WTC11 (cell line): ENCODE measurements around the gene RTN4.

Experiments used
- CTCF ChIP-seq: fragments of 200-600 bp; IDR thresholded peaks from 2 replicates; pipeline ENCODE4 v1.8.0; 2022; ENCODE audit warnings: antibody characterized with exemption
- GRHL2 ChIP-seq: fragments of 250-450 bp; sonication (Bioruptor Pico); IDR thresholded peaks from 2 replicates; pipeline ENCODE4 v1.8.0; 2022; ENCODE audit warnings: mild to moderate bottlenecking, moderate library complexity; ENCODE audit not compliant: insufficient replicate concordance, severe bottlenecking
- HMGXB4 ChIP-seq: sonication (generic); formaldehyde crosslinking; IDR thresholded peaks from 2 replicates; pipeline ENCODE4 v1.8.1; 2023; ENCODE audit warnings: mild to moderate bottlenecking, moderate library complexity, missing genetic modification reagents
- SMAD3 ChIP-seq: sonication (generic); formaldehyde crosslinking; IDR thresholded peaks from 2 replicates; pipeline ENCODE4 v1.8.0; 2022; ENCODE audit warnings: missing genetic modification reagents, mild to moderate bottlenecking, borderline replicate concordance
- TEAD4 ChIP-seq: sonication (generic); formaldehyde crosslinking; IDR thresholded peaks from 2 replicates; pipeline ENCODE4 v1.8.0; 2022; ENCODE audit warnings: mild to moderate bottlenecking, missing genetic modification reagents
- ZBTB43 ChIP-seq: sonication (generic); formaldehyde crosslinking; IDR thresholded peaks from 2 replicates; pipeline ENCODE4 v1.8.1; 2023; ENCODE audit warnings: mild to moderate bottlenecking, missing genetic modification reagents

- no peak; the same call in 1 of the 2 replicates for TF ChIP-seq HMGXB4
- no peak for TF ChIP-seq GRHL2 (CRISPR knock-in tag)
- TF ChIP-seq CTCF, result no peak
- no peak for TF ChIP-seq ZBTB43 (CRISPR knock-in tag)
- TF ChIP-seq TEAD4 (CRISPR knock-in tag), result no peak
- no peak for TF ChIP-seq SMAD3
Observed at GRCh38 chr2:55049043-55049820, 1.0 kb downstream of the RTN4 start.
